HG03280 (cell line): ENCODE data around the gene TMEM270.

Experiments
- ATAC-seq: cut with Tn5 transposase; IDR thresholded peaks from one replicate; pipeline ENCODE4 v1.9.1; 2021; ENCODE audit warnings: mild to moderate bottlenecking, moderate library complexity; ENCODE audit not compliant: unreplicated experiment

Gene TMEM270

DNA sequence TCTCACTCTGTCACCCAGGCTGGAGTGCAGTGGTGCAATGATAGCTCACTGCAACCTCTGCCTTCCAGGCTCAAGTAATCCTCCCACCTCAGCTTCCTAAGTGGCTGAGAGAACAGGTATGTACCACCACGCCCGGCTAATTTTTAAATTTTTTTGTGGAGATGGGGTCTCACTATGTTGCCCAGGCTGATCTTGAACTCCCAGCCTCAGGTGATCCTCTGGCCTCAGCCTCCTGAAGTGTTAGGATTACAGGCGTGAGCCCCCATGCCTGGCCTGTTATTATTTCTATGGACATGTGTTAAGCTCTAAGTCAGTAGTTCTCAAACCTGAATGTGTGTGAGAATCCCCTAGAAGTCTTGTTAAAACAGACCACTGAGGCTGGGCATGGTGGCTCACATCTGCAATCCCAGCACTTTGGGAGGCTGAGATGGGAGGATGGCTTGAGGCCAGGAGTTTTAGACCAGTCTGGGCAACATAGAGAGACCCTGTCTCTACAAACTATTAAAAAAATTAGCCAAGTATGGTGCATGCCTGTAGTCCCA lies 24.5 kb downstream of the TMEM270 start:
- ATAC-seq = no peak

DNA sequence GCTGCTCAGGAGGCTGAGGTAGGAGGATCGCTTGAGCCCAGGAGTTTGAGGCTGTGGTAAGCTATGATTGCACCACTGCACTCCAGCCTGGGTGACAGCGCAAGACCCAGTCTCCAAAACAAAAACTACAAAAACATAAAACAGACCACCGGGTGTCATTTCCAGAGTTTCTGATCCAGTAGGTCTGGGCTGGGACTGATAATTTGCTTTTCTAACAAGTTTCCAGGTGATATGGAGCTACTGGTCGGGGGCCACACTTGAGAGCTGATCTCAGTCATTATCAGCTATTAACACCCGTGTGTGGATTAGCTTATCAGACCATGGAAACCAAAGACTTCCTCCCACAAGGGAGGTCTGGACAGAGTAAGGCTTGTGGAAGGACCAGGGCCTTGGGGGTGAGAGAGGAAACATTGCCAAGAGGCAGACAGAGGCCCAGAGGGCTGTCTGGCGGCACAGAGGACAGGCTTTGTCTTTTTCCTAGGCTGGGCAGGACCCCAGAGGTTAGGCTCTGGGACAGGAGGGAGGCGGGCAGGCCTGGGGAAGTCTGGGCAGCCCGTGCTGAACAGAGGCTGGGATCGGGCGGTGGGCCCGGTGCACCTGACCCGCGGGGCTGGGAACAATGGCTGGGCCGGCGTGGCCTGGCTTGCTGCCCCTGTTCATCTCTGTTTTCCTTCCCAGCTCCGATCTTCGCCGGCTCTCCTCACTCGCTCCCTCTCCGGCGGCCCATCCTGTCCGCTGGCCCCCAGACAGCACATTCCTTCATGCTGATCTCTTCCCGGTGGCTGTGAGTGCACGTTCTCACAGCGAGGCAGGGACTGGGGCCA lies 25.2 kb downstream of the TMEM270 start:
- ATAC-seq = no peak

DNA sequence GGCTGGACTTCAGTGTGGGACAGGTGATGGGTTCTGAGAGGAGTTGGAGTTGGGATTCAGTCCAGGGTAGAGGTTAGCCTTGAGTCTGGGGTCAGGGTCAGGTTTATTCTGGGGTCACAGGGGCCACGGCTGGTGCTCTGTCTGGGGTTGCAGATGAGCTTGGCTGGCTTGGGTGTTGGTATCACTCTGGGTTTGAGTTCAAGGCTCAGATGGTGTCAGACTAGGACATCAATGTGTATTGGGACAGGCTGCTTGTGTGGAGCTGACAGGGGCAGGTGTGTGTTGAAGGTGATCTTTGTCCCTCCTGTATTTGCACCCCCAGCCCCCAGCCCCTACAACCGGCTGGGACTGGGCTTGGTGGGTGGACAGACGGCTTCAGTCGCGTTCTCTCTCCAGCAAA lies 26.8 kb downstream of the TMEM270 start:
- ATAC-seq = no peak

DNA sequence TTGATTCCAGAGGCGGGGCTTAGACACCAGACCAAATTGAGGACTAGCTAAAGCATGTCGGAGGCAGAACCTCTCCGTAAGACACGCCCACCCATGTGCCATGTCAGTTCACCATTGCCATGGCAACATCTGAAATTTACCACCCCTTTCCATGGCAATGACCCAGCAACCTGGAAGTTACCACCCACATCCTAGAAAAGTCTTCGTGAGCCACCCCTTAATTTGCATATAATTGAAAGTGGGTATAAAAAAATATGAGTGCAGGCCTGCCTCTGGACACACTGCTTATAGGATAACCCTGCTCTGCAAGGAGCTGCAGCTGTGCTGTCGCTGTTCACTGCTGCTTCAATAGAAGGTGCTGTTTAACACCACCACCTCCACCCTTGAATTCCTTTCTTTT lies 28.0 kb downstream of the TMEM270 start:
- ATAC-seq = no peak

DNA sequence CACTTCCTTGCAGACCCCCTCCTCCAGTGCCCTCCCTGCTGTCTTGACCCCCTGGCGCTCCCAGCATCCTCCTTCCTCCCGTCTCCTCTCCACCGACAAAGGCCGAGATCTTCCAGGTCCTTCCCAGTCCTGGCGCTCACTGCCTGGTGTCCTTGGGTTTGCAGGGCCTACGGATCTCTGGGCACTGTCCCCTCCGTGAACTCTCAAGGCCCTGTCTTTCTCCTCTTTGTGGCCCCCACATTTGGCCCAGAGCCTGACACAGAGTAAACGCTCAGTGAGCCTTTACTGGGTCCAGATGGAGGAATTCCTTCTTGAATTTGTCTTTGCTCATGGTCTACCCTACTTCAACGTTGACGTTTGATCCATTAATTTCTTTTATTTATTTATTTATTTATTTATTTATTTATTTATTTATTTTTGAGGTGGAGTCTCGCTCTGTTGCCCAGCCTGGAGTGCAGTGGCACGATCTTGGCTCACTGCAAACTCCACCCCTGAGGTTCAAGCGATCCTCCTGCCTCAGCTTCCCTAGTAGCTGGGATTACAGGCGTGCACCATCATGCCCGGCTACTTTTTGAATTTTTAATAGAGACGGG lies 29.7 kb downstream of the TMEM270 start:
- no peak for ATAC-seq

DNA sequence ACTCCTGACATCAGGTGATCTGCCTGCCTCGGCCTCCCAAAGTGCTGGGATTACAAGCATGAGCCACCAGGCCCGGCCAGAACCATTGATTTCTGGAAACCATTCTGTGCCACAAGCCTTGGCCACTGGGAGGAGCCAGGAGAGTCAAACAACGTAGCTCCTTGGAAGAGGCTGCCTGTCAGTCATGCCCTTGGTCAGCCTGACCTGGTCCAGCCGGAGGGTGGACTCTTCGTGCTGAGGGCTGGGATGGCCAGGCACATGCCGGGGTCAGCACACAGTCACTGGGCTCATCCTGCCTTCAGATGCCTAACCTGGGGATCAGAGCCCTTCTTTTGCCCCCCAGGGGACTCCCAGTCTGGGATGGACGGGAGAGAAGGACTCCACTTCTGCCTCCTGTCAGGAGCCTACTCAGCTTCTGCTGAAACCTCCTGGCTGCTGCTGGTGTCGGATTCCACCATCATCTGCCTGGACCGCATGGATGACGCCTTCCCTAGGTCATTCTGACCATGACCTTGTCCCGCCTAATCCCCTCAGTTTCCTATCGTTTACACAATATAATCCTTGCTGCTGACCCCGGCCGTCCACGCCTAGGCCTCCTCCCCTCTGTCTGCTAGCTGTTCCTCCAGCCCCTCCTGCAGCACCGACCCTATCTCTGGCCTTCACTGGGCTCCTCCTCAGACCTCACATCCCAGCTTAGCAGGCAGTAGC lies 30.4 kb downstream of the TMEM270 start:
- ATAC-seq = no peak

DNA sequence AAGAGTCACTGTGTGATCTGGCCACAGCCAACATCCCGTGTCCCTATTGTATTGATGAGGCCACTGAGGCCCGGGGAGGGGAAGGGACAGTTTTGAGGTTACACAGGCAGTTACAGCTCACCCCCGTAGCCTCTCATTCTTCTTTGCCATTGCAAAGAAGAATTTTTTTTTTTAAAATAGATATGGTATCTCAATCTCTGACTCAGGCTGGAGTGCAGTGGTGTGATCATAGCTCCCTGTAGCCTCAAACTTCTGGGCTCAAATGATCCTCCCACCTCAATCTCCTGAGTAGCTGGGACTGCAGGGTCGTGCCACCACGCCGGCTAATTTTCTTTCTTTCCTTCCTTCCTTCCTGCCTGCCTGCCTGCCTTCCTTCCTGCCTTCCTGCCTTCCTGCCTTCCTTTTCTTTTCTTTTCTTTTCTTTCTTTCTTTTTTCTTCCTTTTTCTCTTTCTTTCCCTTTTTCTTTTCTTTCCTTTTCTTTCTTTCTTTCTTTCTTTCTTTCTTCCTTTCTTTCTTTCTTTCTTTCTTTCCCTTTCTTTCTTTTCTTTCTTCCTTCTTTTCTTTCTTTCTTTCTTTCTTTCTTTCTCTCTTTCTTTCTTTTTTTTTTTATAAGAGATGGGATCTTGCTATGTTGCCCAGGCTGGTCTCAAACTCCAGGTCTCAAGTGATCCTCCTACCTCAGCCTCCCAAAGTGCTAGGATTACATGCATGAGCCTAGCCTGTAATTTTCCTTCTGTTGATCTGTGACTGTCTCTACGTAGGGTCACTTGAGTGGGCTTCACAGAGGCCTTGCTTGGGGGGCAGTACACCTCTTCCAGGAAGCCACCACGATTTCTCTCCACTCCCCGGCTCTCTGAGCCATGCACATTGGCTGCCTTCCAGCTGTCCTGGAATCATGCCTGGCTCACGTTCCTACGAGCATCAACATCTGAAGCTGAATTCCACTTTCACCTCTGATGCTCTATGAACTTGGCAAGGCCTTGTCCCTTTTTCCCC lies 31.3 kb downstream of the TMEM270 start:
- no peak for ATAC-seq

DNA sequence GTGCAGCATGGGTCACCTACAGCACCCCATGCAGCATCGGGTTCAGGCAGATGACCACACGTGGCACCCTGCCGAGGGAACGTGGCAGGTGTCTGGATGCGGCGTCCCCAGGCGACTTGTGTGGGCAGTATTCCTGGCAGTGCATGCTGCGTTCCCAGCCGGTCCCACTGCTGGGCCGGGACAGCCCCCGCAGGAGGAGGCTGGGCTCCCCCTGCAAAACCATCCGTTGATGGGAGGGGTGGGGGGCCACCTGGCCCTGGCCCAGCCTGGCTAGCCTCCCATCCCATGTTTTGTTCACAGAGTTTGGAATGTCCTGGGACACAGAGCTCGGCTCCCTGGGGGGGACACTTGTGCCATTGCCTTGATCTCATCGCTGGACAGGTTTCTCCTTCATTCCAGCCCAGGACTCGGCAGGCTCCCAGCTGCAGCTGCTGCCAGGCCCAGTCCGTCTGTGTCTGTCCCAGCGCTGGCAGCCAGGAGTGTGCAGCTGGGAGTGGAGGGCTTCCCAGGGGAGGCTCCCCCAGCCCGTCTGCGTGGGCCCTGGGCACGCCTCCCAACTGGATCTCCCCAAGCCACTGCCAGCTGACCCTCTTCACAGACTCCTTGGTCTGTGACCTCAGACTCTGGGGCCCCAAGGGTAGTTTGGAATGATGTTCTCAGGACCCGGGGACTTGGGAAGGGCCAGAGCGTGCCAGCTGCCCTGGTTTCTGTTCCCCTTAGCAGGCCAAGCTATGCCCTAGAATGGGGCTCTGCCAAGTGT lies 32.6 kb downstream of the TMEM270 start:
- no peak for ATAC-seq

DNA sequence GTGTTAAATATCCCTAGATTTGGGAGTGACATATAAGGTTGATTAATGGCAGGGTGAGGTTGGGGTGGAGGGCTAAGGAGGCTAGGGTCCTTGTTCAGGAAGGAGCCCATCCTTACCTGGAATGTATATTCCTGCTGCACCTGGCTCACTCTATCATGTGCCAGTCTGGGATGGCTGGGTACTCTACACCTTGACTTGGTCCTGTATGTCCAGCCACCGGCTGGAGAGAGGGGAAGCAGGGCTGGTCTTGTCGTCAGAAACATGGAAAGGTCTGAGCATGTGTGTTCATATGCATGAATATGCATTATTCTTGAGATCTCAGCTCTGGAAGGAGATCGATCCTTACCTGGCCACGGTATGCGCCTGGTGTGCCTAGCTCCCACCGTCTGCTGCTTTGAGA lies 33.2 kb downstream of the TMEM270 start:
- no peak for ATAC-seq

DNA sequence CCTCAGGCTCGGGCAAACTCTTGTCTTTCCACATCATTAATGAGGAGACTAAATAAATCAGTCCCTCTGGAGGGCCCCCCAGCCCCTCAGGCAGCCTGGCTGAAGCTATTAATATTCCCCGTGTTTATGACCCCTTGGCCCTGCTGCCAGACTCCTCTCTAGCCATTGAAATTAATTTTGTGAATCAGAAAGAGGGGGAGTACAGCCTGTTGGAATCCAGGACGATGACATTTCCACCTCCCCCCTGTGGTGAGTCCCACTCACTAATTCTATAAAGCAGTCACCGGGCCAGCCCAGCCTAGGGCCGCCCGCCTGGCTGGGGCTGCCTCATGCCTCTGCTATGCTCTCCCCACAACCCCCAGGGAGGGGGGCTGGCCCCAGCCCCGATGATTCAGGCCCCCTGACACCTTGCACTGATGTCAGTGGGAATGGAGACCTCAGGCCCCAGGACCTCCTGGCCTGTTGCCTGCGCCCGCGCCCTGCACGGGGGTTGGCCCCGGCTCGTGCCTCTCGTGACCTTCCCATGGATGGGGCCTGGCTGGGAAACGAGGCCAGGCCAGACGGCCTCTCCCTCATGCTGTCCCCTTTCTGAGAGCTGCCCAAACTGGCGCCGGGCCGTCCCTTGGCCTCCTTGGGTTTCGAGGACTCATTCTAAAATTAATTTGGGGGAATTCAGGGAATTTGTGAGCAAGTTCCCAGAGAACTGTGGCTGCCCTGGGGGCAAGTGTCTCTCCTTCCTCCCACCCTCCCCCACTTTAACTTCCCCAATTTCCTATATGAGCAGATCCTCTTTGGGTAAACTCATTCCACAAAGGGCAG lies 34.0 kb downstream of the TMEM270 start:
- ATAC-seq = no peak

DNA sequence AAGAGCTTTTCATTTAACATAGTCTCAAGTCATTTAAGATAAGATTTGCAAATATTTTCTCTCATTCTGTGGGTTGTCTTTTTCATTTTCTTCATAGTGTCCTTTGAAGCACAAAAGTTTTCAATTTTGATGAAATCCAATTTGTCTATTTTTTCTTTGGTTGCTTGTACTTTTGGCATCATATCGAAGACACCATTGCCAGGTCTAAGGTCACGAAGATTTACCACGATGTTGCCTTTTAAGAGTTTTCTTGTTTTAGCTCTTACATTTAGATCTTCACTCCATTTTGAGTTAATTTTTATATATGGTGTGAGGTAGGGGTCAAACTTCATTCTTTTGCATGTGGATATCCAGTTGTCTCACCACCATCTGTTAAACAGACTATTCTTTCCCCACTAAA lies 34.7 kb downstream of the TMEM270 start:
- ATAC-seq = no peak

DNA sequence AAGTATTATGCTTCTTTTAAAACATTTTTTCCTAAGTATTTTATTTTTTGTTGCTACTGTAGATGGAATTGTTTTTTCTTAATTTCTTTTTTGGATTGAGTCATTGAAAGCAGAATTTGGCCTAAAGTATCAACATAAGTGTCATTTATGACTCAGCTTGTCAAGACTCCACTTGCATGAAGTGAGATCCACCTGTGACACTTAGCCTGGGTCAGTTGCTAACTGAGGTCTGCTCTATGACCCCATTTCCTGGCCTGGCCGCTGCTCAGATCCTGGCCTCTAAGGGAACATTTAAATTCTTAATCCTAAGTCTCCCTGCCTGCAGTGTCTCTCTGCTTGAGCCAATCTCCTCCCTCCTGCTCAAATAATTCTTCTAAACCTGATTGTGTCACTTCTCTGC lies 35.5 kb downstream of the TMEM270 start:
- no peak for ATAC-seq

DNA sequence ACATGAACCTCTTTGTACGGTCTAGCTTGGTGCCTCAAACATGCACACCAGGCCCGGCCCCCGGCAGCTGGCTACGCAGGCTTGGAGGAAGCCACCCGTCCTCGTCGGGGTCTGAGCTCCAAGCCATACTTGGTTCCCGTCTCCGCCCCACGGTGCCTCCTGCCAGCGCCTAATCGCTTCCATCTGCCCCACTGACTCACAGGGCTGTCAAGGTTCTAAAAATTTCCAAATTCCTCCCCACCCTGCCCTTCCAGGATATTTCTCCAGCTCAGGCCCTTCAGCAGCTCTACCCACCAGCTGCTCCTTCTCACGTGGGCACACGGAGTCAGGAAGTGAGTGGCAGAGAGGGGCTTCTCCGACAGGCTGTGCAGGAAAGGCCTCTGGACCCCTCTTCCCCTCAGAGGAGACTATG lies 38.8 kb downstream of the TMEM270 start:
- ATAC-seq = no peak

DNA sequence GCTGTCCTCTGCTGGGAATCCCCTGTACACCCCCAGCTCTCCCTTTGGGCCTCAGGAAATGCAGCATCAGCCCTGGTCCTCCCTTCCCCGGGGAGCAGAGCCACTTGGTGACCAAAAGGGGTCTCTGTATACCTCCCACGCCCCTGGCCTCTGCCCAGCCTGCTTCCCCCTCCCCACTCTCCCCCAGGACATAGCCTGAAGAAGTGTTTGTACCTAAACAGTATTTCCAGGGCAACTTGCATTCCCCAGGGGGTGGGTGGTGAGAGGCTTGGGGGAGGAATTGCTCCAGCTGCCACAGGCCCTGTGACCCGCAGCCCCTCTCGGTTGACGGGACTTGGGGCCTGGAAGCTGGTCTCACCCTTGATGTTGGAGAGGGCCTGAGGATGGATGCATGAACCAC lies 39.3 kb downstream of the TMEM270 start:
- no peak for ATAC-seq

DNA sequence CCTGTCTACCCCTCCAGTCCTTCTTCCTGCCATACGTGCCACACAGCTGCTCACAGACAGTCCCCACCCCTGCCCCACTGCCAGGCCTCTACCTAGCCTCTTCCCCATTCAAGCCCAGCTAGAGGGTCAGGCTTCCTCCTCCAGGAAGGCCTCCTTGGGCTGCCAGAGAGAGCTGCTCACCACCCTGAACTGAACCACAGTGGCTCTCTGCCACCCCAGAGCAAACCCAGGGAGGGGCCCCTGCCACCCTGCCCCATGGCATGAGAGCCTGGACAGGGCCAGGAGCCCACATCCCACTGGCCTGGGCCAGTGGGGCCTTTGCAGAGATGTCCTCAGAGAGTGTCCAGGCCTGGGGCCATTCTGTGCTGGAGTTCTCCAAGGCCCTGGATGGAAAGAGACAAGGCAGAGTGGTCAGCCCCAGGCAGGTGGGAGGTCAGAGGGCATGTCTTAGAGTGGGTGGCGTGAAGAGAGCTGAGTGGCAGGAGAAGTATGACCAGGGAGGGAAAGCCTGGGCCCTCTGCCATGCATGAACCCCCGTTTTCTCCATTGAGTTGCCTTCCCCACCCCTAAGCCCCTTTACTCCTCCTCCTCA lies 40.4 kb downstream of the TMEM270 start:
- no peak for ATAC-seq

DNA sequence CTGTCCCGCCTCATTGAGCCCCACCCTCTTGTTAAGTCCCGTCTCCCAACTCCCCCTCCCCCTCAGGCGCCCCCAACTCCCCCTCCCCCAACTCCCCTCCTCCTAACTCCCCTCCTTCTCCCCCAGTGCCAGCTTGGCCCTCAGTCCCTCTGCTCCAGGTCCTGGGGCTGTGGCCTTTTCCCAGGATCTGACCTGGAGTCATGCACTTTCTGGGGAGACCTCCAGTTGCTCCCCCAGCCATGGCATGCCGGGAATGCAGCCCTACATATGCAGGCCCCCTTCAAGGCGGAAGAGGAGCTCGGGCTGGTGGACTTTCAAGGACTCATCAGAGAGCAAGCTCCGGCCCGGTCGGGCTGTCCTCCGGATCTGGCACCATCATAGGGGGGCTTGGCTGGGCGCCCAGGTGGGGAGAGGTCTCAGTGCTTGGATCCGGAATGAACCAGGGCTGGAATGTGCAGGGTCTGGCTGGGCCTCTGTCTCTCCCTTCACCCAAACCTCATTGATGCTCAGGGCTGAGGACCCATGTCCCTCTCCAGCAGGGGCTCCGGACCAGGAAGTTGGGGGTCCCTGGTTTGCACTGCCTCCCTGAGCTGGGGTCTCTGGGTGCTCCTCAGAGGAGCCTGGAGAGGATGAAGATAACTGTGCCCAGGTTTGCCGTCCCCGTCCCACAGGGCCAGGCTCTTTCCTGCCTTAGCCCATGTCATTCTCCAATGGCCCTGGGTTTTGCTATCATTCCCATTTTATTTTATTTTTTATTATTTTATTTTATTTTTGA lies 41.1 kb downstream of the TMEM270 start:
- ATAC-seq = no peak

DNA sequence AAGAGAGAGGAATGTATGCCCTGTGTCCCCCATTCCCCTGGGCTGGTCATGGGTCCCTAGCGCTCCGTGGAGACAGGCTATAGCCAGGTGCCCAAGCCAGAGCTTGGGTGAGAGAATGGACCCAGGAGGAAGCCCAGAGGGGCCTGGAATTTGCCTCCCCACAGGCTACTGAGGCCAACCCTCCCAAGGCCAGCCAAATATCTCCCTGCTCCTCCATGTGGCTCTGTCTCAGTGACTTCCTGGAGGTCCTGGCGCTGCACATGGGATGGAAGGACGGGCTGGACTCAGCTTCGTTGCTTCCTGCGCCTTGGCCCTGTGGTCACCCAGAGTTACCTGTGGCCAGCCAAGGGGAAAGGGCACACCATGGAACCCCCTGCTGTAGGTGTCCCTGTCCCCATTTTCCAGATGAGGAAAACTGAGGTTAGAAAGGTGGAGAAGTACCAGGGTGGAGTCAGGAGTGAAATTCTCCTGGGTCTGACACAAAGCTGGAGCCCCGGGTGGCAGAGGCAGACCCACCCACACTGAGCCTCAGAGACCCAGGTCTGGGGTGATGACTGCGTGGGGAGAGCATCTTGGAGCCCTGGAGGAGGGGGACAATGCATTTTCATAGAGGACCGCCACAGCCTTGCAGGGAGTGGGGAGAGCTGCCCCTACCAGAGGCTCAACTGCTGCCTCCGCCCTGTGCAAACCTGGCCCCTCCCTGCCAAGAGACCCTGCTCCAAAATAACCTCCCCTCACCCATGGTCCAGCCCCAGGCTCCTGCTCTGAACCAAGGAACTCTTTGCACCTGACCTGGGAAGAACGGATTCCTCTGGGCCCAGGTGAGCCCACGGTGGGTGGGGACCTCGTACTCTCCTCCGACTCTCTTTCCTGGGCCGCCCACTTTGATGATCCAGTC lies 42.6 kb downstream of the TMEM270 start:
- ATAC-seq = no peak
